OCI-M2 (cell line): ENCODE results near the gene SOCS1.

Experiments
- DNase-seq: peaks from one replicate; lab custom pipeline; 2025; ENCODE audit not compliant: unreplicated experiment; lab: John Stamatoyannopoulos, UW

Gene SOCS1

GRCh38 chr16:11205754-11206581 lies 50.0 kb downstream of the SOCS1 start:
- DNase-seq, result no peak

DNA sequence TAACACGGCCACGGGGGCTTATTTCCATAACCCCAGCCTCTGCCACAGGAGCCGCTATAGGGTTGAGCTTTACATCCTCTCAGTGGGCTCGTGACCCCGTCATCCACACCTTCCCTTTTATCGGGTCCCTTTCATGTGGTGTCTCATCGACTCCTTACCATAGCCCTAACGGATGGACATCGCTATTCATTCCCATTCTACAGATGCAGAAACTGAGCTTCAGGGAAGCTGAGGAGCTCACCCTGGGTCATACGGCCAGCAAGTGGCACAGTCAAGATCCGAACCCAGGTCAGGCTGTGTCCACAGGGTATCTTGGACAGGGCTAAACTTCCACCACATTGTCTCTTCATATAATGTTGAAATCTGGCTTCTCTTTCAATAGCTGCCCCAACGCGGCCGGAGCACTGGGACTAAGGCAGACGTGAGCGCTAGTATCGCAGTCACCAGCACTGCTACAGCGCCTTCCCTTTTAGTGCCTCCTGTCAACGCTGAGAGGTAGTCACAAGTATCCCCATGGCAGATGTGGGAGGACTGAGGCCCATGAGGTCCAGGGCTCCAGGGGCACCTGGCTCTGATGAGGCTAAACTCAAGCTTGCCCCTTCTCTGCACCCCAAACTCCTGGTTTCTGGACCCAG lies 50.8 kb downstream of the SOCS1 start:
- no peak for DNase-seq

DNA sequence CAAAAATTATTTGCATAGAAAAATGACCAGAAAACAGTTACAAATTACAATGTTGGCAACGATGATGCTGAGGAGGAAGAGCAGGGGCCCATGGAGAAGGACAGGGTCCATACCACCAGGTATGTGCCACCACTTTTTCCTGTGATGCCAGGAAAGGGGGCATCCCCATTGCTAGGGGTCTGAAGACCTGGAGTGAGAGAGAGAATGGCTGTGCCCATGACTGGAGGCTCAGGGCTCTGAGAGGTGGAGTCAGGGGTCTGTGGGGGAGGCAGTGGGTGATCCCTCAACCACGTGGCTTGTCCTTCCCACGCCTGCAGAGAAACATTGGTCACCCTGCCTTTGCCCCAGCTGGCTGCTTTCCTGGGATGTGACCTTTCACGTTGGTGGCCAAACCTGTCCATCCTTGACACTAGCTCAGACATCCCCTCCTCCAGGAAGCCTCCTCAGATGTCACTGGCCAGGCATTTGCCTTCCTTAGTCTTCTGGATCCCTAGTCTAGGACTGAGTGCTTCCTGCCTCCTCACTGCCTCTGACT lies 51.4 kb downstream of the SOCS1 start:
- no peak for DNase-seq
